Brain microvascular endothelial cell (primary cell): ENCODE results near the gene LYPD4.
A peak's percentile ranks its signal among the peaks of the same experiment; 100 is the strongest.

Source experiments
- DNase-seq: peaks from one replicate; pipeline ENCODE4 v3.0.0-alpha.2; 2020
- H3K27ac ChIP-seq: fragments of 250-450 bp; sonication (Bioruptor Pico); 2 replicates; pipeline ENCODE4 v1.5.1; 2020; ENCODE audit warnings: mild to moderate bottlenecking, moderate library complexity
- H3K27me3 ChIP-seq: fragments of 250-450 bp; sonication (Bioruptor Pico); replicated peaks from 2 replicates; pipeline ENCODE4 v1.5.1; 2020; ENCODE audit warnings: mild to moderate bottlenecking
- H3K36me3 ChIP-seq: fragments of 250-450 bp; sonication (Bioruptor Pico); replicated peaks from 2 replicates; pipeline ENCODE4 v1.5.1; 2020; ENCODE audit warnings: mild to moderate bottlenecking
- H3K4me3 ChIP-seq: 2 replicates; pipeline ENCODE4 v1.5.1; 2011; ENCODE audit warnings: low read depth, mild to moderate bottlenecking, control low read depth, low read length, moderate library complexity
- in situ Hi-C: cut with HindIII; loops from 2 replicates; pipeline ENCODE4 v1.10.0; 2017; ENCODE audit warnings: low sequenced_read_pairs, low pct_ligation_motif_present
- TF ChIP-seq, protein P1 (sequence below): IDR thresholded peaks from 2 replicates; pipeline ENCODE4 v1.5.1; 2011; ENCODE audit warnings: low read depth, mild to moderate bottlenecking, moderate library complexity, low read length, control low read depth, inconsistent platforms; ENCODE audit errors: missing control alignments

LYPD4 gene

GRCh38 chr19:41862445-41862986, 18.0 kb upstream of the LYPD4 start:
- TF ChIP-seq, protein P1, sequence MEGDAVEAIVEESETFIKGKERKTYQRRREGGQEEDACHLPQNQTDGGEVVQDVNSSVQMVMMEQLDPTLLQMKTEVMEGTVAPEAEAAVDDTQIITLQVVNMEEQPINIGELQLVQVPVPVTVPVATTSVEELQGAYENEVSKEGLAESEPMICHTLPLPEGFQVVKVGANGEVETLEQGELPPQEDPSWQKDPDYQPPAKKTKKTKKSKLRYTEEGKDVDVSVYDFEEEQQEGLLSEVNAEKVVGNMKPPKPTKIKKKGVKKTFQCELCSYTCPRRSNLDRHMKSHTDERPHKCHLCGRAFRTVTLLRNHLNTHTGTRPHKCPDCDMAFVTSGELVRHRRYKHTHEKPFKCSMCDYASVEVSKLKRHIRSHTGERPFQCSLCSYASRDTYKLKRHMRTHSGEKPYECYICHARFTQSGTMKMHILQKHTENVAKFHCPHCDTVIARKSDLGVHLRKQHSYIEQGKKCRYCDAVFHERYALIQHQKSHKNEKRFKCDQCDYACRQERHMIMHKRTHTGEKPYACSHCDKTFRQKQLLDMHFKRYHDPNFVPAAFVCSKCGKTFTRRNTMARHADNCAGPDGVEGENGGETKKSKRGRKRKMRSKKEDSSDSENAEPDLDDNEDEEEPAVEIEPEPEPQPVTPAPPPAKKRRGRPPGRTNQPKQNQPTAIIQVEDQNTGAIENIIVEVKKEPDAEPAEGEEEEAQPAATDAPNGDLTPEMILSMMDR, result no peak
- no peak for DNase-seq
- Histone ChIP-seq H3K4me3 (peak overlapping the region; percentile 99), H3K36me3 (peaks cover 67% of the 10 kb centered on the region), H3K27ac (no peak overlapping the region), H3K27me3 (no peaks in the 10 kb centered on the region)
- in situ Hi-C loops, result no loop called here

DNA sequence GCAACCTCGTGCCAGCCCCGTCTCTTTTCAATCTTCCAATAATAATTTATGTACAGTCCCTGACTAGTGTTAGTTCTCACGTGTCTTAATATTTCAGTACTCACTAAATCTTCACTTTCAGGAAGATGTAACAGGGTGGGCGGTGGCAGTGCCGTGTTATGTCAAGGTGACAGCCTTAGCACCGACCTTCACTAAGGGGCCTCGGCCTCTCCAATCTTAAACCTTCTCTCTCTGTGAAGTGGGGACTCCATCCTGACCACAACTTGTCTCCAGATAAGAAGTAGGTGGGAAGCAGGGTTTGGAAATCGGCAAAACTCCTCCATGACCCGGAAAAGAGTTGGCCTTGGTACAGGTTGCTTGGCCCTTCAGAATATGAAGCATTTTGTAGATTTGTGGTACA, 17.4 kb upstream of the LYPD4 start:
- DNase-seq, result no peak
- TF ChIP-seq, protein P1, result no peak
- H3K27me3 ChIP-seq, result no peaks in the 10 kb centered on the region
- H3K4me3 ChIP-seq, result peak overlapping the region; percentile 99
- no peak overlapping the region for H3K27ac ChIP-seq
- in situ Hi-C loops, result no loop called here
- H3K36me3 ChIP-seq, result peaks cover 60% of the 10 kb centered on the region

DNA sequence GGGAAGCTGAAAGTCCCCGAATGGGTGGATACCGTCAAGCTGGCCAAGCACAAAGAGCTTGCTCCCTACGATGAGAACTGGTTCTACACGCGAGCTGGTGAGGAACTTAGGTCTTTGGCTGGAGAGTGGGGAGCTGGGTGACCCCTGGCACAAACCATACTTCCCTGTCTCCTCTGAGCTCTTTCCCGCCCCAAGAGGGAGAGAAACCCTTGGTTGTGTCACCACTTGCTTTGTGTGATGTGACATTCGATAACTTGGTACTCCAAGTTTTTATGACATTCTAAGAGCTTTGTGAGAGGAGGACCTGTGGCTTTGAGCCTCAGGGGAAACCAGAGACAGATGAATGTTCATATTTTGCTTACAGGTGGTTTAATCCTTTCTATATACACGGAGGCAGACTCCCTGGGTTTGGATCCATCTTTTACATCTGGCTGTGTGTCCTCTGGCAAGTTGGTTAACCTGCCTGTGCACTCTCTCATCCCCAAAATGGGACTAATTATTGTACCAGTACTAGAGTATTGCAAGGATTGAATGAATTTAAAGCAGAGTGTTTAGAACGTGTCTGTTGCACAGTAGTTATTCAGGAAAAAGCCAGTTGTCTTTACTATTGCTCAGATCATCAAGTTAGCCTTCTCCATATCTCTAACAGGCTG, 16.8 kb upstream of the LYPD4 start:
- Histone ChIP-seq H3K4me3 (peak overlapping the region; percentile 99), H3K27me3 (no peaks in the 10 kb centered on the region), H3K36me3 (peaks cover 54% of the 10 kb centered on the region), H3K27ac (peak overlapping the region; percentile 82)
- no peak for DNase-seq
- in situ Hi-C loops, result no loop called here
- TF ChIP-seq, protein P1, result no peak

GRCh38 chr19:41860419-41861115, 16.1 kb upstream of the LYPD4 start:
- DNase-seq, result no peak
- peak overlapping the region; percentile 99 for H3K4me3 ChIP-seq
- TF ChIP-seq, protein P1, result no peak

DNA sequence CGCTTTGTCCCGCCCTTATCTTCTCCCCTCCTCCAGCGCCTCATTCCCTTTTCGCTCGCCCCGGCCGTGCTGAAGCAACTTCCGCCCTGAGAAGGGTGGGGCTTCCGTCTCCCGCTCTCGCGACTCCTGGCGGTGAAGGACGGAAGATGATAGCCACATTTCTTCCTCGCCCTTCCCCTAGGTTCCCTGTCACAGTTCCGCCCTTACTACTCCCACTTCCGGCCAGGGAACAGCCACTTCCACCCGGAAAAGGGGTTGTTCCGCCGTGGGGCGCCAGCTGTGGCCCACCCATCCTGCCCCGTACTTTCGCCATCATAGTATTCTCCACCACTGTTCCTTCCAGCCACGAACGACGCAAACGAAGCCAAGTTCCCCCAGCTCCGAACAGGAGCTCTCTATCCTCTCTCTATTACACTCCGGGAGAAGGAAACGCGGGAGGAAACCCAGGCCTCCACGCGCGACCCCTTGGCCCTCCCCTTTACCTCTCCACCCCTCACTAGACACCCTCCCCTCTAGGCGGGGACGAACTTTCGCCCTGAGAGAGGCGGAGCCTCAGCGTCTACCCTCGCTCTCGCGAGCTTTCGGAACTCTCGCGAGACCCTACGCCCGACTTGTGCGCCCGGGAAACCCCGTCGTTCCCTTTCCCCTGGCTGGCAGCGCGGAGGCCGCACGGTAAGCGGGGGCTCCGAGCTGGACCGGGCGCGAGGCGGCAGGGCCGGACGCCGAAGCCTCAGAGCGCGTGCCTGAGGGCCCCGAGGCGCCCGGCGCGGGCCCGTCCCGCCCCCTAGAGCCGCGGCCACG, 15.3 kb upstream of the LYPD4 start, which contains the start of gene RPS19:
Gene RPS19, plus strand, starts transcription at position 638 of the 801 bp plus-strand sequence. CDS start 520 bp downstream, outside the sequence.
- TF ChIP-seq, protein P1, result peak; percentile 71
- Histone ChIP-seq H3K36me3 (peaks cover 41% of the 10 kb centered on the region), H3K27me3 (no peaks in the 10 kb centered on the region), H3K4me3 (peak within 1 kb of the TSS; percentile 99), H3K27ac (peak within 1 kb of the TSS; percentile 82)
- DNase-seq, result peak; percentile 95
- in situ Hi-C loops, result no loop called here

More at GRCh38 chr19:41860419-41861115, 16.1 kb upstream of the LYPD4 start:
- peaks cover 49% of the 10 kb centered on the region for H3K36me3 ChIP-seq
- no peaks in the 10 kb centered on the region for H3K27me3 ChIP-seq
- in situ Hi-C loops, result no loop called here
- H3K27ac ChIP-seq, result peak overlapping the region; percentile 82
